Natural killer cell (primary cell): ENCODE data around the gene WDFY3. TPM values are rescaled to one million over a fixed set of nuclear protein-coding genes. Genes with fewer than 3 reads are reported as not detected.
"Not testable (repeated sequence)": the region's sequence is repeated elsewhere in the genome, so short reads cannot be mapped to it uniquely, and the experiment has no call there.

ENCODE experiments used
- ATAC-seq, 3 donors: fragments of 150-1000 bp in 2 of 3; fragments of 200-7000 bp in 1 of 3; cut with Tn5 transposase; 1 replicate in 1 of 3; 2 replicates in 2 of 3; pipeline ENCODE4 v1.10.0; 2021; ENCODE audit warnings: mild to moderate bottlenecking in 2 of 3, moderate library complexity in 2 of 3
- DNase-seq, 2 donors: peaks; one replicate each; pipeline versions ENCODE4 v3.0.0 to v3.0.0-alpha.2; 2013 to 2021; ENCODE audit warnings: mixed read lengths in 1 of 2
- H3K27ac ChIP-seq: one replicate; pipeline ENCODE4 v1.5.1; 2013; ENCODE audit warnings: mild to moderate bottlenecking, low read length
- H3K27me3 ChIP-seq: one replicate; pipeline ENCODE4 v1.6.1; 2013; ENCODE audit warnings: low read length; ENCODE audit not compliant: control insufficient read depth, insufficient read depth
- H3K36me3 ChIP-seq: one replicate; pipeline ENCODE4 v1.6.1; 2013; ENCODE audit warnings: low read length; ENCODE audit not compliant: control insufficient read depth, insufficient read depth
- H3K4me1 ChIP-seq: one replicate; pipeline ENCODE4 v1.6.1; 2013; ENCODE audit warnings: low read length; ENCODE audit not compliant: control insufficient read depth, insufficient read depth
- H3K4me3 ChIP-seq: one replicate; pipeline ENCODE4 v1.5.1; 2013; ENCODE audit warnings: low read length
- H3K9me3 ChIP-seq: one replicate; pipeline ENCODE4 v1.6.1; 2013; ENCODE audit warnings: low read length; ENCODE audit not compliant: control insufficient read depth, insufficient read depth
- H3K27ac Mint-ChIP-seq, 2 donors: one replicate each; pipeline ENCODE4 v1.8.0; 2022; ENCODE audit warnings: mild to moderate bottlenecking in 2 of 2, mixed read lengths in 2 of 2, moderate library complexity in 1 of 2
- H3K27me3 Mint-ChIP-seq, 2 donors: one replicate each; pipeline ENCODE4 v1.8.0; 2022; ENCODE audit warnings: low read depth in 2 of 2, mixed read lengths in 2 of 2
- H3K36me3 Mint-ChIP-seq: one replicate; pipeline ENCODE4 v1.8.0; 2022; ENCODE audit warnings: mixed read lengths
- H3K4me1 Mint-ChIP-seq, 2 donors: one replicate each; pipeline ENCODE4 v1.8.0; 2022; ENCODE audit warnings: mixed read lengths in 2 of 2
- H3K4me3 Mint-ChIP-seq: one replicate; pipeline ENCODE4 v1.8.0; 2022; ENCODE audit warnings: mild to moderate bottlenecking, moderate library complexity, mixed read lengths
- H3K9me3 Mint-ChIP-seq, 2 donors: one replicate each; pipeline ENCODE4 v1.8.0; 2022; ENCODE audit warnings: mixed read lengths in 2 of 2
- WGBS: methylation state at CpG from one replicate; pipeline ENCODE4 v1.1.7; 2013; ENCODE audit warnings: missing lambda C conversion rate; ENCODE audit not compliant: insufficient coverage; 5-methylcytosine and 5-hydroxymethylcytosine counted together
- intact Hi-C: fragments of 100-400 bp; cut with micrococcal nuclease; formaldehyde crosslinking; loops from one replicate; pipeline ENCODE4 v1.14.2; 2022
- total RNA-seq, 4 donors: library from RNA; stranded (reverse); fragments of 120-200 nt in 1 of 4; gene quantifications; one replicate each; pipeline versions ENCODE4 v1.2.3 to v1.2.4, GENCODE V29; 2013 to 2022
- TF ChIP-seq, protein P1 (sequence below): fragments of 200-600 bp; IDR thresholded peaks from one replicate; pipeline ENCODE4 v1.8.0; 2022; ENCODE audit warnings: antibody characterized with exemption

Gene WDFY3
- total RNA-seq, 3 donors from 2014 or later (not counting 1 experiment from before 2014, with no cell fraction given): 2.5 to 7.2 (median 6.0) TPM

DNA sequence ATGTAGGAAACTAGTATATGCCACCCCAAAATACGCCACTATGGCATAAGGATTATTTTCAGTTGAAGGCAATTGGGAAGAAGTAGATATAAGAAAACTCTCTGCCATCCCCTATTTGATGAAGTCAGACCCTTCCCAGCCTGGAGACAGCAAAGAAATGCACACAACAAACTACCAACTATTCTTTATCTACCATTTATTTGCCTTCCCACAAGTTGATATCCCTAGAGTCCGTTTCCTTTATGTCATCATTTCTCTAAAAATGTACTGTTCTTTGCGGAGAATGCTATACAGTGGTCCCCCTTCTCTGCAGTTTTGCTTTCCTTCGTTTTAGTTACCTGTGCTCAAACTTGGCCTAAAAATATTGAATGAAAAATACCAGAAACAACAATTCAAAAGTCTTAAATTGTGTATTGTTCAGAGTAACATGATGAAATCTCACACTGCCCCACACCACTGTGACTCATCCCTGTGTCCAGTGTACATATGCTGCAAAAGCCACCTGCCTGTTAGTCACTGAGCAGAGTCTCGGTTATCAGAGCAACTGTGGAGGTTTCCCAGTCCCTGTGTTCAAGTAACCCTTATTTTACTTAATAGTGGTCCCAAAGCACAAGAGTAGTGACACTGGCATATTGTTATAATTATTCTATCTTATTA lies 152.3 kb downstream of the WDFY3 start:
- ATAC-seq (no peak), DNase-seq (no peak)
- no peaks in the 10 kb centered on the region for H3K27me3 Mint-ChIP-seq
- 80% methylated on average over 4 of the region's 5 CpGs for WGBS
- H3K27ac ChIP-seq: no peak overlapping the region
- H3K4me1 ChIP-seq: no peaks in the 10 kb centered on the region
- H3K27me3 ChIP-seq: no peaks in the 10 kb centered on the region
- no peak overlapping the region for H3K4me3 ChIP-seq
- intact Hi-C loops: no loop called here
- H3K4me3 Mint-ChIP-seq: no peak overlapping the region
- H3K27ac Mint-ChIP-seq: no peak overlapping the region
- TF ChIP-seq, protein P1, sequence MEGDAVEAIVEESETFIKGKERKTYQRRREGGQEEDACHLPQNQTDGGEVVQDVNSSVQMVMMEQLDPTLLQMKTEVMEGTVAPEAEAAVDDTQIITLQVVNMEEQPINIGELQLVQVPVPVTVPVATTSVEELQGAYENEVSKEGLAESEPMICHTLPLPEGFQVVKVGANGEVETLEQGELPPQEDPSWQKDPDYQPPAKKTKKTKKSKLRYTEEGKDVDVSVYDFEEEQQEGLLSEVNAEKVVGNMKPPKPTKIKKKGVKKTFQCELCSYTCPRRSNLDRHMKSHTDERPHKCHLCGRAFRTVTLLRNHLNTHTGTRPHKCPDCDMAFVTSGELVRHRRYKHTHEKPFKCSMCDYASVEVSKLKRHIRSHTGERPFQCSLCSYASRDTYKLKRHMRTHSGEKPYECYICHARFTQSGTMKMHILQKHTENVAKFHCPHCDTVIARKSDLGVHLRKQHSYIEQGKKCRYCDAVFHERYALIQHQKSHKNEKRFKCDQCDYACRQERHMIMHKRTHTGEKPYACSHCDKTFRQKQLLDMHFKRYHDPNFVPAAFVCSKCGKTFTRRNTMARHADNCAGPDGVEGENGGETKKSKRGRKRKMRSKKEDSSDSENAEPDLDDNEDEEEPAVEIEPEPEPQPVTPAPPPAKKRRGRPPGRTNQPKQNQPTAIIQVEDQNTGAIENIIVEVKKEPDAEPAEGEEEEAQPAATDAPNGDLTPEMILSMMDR: no peak
- no peaks in the 10 kb centered on the region for H3K9me3 ChIP-seq
- H3K36me3 ChIP-seq: no peaks in the 10 kb centered on the region
- H3K4me1 Mint-ChIP-seq: no peaks in the 10 kb centered on the region
- H3K36me3 Mint-ChIP-seq: no peaks in the 10 kb centered on the region
- peaks cover 0 to 8% of the 10 kb centered on the region in 2 donors for H3K9me3 Mint-ChIP-seq

DNA sequence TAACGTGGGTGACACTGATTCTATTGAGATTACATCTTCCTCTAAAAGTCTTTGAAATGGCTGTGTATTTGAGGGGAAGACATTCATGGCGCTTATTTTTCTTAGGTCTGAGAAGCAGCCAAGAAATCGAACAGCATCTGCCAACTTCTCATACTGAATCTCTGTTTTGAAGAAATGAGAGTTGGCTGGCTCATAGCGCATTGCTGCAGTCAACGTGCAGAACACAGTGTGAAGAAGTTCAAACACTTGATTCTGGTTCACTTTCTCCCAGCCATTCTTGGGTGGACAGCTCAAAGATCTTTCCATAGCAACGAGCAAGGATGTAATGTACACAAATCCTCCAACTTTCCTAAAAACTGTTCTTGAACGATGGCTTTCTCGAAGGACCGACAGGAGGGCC lies 156.5 kb downstream of the WDFY3 start:
- no peak overlapping the region for H3K27ac Mint-ChIP-seq
- DNase-seq (no peak), ATAC-seq (no peak)
- no peaks in the 10 kb centered on the region for H3K27me3 ChIP-seq
- no peaks in the 10 kb centered on the region for H3K4me1 Mint-ChIP-seq
- H3K36me3 ChIP-seq: no peaks in the 10 kb centered on the region
- no peak overlapping the region for H3K27ac ChIP-seq
- 77% methylated on average over 6 of the region's 9 CpGs for WGBS
- no peaks in the 10 kb centered on the region for H3K9me3 ChIP-seq
- H3K36me3 Mint-ChIP-seq: no peaks in the 10 kb centered on the region
- no peak overlapping the region for H3K4me3 ChIP-seq
- peaks cover 0 to 3% of the 10 kb centered on the region in 2 donors for H3K9me3 Mint-ChIP-seq
- no peaks in the 10 kb centered on the region for H3K4me1 ChIP-seq
- no peak overlapping the region for H3K4me3 Mint-ChIP-seq
- no peaks in the 10 kb centered on the region for H3K27me3 Mint-ChIP-seq
- intact Hi-C loops: no loop called here
- TF ChIP-seq, protein P1: no peak

- no peaks in the 10 kb centered on the region for H3K4me1 Mint-ChIP-seq
Observed at GRCh38 chr4:84808332-84808731, 158.2 kb downstream of the WDFY3 start.

DNA sequence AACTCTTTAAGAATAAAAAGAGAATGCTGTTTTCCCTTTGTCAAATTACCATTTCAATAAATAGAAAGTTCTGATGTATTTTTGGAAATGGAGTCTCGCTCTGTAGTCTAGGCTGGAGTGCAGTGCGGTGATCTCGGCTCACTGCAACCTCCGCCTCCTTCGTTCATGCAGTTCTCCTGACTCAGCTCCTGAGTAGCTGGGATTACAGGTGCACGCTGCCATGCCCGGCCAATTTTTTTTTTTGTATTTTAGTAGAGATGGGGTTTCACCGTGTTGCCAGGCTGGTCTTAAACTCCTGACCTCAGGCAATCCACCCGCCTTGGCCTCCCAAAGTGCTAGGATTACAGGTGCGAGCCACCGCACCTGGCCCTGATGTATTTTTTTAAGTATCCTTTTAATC lies 159.9 kb downstream of the WDFY3 start:
- H3K27me3 Mint-ChIP-seq, H3K4me1 ChIP-seq, ATAC-seq, H3K27ac Mint-ChIP-seq, H3K27me3 ChIP-seq, intact Hi-C loops, H3K9me3 Mint-ChIP-seq, H3K4me3 Mint-ChIP-seq, H3K4me1 Mint-ChIP-seq, H3K4me3 ChIP-seq, H3K27ac ChIP-seq, H3K36me3 ChIP-seq, H3K9me3 ChIP-seq, H3K36me3 Mint-ChIP-seq, DNase-seq: not testable (repeated sequence)
- 93% methylated on average over 11 of the region's 11 CpGs for WGBS

More at GRCh38 chr4:84808332-84808731, 158.2 kb downstream of the WDFY3 start:
- Mint-ChIP-seq H3K27ac (no peak overlapping the region), H3K4me3 (no peak overlapping the region), H3K27me3 (no peaks in the 10 kb centered on the region), H3K9me3 (peaks cover 0 to 3% of the 10 kb centered on the region in 2 donors), H3K36me3 (no peaks in the 10 kb centered on the region)
- TF ChIP-seq, protein P1: no peak
- H3K4me1 ChIP-seq: no peaks in the 10 kb centered on the region
- no peak for DNase-seq
- no peaks in the 10 kb centered on the region for H3K27me3 ChIP-seq
- H3K9me3 ChIP-seq: no peaks in the 10 kb centered on the region
- WGBS: 95% methylated on average over 2 of the region's 2 CpGs
- intact Hi-C loops: no loop called here
- ATAC-seq: no peak
- H3K36me3 ChIP-seq: no peaks in the 10 kb centered on the region
- H3K27ac ChIP-seq: no peak overlapping the region
- H3K4me3 ChIP-seq: no peak overlapping the region
